SKM-1 treated with dmso at 0.1 percent for 144 hours (cell line): ENCODE measurements around the gene GSG1L.
A peak's percentile ranks its signal among the peaks of the same experiment; 100 is the strongest.

ENCODE experiments used
- DNase-seq: peaks from one replicate; lab custom pipeline; 2025; ENCODE audit not compliant: unreplicated experiment; lab: John Stamatoyannopoulos, UW

The GSG1L gene

DNA sequence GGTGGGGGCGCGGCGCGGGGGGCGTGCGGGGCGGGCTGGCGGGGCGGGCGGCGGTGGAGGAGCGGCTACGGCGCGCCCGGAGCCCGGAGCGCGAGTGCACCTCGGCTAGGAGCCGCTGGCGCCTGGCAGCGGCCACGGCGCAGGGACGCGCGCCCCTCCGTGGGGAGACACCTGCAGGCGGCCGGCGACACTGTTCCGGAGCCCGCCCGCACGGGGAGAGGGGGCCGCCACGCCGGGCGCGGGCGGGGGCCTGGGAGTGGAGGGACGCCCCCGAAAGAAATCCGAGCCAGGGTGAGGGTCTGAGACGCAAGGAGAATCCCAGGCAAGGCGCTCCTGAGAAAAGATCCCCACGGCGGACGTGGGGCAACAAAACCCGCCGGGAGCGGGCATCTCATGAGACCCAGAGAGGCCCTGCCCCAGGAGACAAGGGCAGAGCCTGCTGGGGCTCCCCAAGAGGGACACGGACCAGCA lies at the start of gene GSG1L:
GSG1L (minus strand) TSS at position 124 of the 471 bp plus-strand sequence. CDS start 290 bp downstream, outside the sequence.
- no peak for DNase-seq

GRCh38 chr16:28112908-28113307 lies 49.4 kb upstream of the GSG1L start:
- DNase-seq, result no peak

DNA sequence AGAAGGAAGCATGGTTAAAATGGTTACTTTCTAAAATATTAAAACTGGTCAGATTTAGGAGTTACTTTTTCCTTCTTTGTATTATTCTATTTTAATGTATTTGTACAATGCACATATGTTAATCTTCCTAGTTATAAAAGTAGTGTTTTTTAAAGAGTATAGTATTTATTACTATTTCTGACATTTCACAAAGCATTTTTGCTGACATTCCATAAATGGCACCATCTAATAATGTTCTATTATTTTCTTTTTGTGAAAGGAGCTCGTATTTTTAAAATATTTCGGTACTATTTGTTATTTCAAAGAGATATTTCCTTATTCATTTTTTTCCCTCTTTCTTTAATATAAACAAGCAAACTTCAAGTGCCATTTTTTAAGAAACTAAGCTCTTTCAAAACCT lies 47.5 kb upstream of the GSG1L start:
- no peak for DNase-seq

GRCh38 chr16:28110479-28110878 lies 47.0 kb upstream of the GSG1L start:
- DNase-seq, result peak; percentile 29

DNA sequence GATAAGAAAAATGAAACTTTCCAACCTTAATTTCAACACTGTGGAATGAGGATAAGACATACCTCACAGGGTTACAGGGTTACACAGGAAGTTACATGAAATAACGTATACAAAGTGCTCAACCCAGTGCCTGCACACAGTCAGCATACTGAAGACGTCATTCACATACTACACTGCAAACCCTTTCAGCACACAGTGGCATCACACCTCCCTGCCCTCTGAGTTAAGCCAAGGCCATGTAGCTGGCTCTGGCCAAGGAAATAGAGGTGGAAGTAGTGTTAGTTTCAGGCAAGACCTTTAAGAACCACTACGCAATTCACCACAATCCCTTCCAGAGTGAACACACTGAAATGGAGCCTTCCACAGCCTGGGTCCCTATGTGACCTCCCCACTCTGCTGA lies 46.6 kb upstream of the GSG1L start:
- DNase-seq, result no peak

DNA sequence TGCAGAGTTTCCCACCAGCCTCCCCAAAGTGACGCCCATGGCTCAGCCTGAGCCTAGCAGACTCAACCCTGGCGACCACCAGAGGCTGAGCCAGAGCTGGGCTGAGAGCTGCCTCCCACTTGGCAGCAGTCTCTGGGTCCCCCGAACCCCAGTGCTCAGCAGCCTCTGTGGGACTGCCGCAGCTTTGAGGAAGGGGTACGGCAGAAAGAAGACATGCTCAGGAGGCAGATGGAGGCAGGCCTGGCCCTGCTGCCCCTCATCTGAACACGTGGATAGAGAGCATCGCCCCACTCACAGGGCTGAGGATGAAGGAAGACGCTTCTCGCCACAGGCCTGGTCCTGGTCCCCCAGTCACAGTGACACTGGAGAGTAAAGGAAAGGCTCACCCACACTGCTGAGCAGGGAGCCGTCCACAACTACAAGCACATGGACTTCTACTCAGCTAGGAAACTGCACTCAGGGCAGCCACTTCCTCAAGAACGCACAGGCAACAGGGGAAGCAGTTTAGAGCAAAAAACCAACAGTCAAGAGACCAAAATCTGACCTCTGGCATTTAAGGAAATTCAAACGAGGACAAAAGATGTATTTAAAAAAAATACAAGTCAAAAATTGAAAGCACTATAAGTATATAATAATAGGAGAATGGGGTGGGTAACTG lies 45.2 kb upstream of the GSG1L start:
- DNase-seq, result no peak

DNA sequence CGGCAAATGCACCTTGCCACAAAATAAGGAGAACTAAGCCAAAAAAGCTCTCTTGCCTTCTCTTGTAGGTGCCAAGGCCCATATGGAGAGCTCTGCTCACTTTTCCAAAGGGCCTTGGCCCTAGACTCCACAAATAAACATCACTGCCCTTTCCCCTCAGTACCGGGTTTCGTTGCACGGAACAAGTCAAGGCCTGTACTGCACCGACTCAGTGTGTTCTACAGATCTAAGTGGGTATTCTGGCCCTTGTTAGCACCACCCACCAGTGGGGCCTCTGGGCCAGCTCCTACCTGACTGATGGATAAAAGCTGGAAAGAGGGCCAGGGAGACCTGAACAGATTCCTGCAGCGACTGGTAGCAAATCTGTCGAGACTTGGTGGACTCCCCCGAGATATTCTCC lies 43.7 kb upstream of the GSG1L start:
- DNase-seq, result no peak

- no peak for DNase-seq
These were observed 43.1 kb upstream of the GSG1L start for GRCh38 chr16:28106467-28107215.

GRCh38 chr16:28105954-28106353 lies 42.4 kb upstream of the GSG1L start:
- DNase-seq, result no peak

DNA sequence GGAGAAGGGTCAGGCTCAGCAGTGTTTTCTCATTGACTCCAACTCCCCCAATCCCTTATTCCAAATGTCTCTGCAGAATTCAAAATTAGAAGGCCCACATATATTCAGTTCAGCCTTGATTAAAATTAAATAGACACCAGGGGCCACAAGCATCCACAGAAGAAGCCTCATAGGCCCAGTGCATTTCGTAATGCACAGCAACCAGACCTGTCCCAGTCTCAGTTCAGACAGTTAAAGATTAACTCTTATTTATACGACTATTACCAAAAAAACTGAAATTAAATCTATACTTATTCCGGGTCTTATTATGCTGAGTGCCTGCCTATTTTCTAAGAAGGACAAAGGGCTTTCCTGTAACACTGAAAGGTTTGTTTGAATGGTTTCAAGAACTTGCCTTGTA lies 41.8 kb upstream of the GSG1L start:
- no peak for DNase-seq

GRCh38 chr16:28104404-28104803 lies 40.9 kb upstream of the GSG1L start:
- no peak for DNase-seq

- DNase-seq, result no peak
These were observed 40.1 kb upstream of the GSG1L start for GRCh38 chr16:28103516-28104170.

GRCh38 chr16:28101533-28101890 lies 38.0 kb upstream of the GSG1L start:
- no peak for DNase-seq

DNA sequence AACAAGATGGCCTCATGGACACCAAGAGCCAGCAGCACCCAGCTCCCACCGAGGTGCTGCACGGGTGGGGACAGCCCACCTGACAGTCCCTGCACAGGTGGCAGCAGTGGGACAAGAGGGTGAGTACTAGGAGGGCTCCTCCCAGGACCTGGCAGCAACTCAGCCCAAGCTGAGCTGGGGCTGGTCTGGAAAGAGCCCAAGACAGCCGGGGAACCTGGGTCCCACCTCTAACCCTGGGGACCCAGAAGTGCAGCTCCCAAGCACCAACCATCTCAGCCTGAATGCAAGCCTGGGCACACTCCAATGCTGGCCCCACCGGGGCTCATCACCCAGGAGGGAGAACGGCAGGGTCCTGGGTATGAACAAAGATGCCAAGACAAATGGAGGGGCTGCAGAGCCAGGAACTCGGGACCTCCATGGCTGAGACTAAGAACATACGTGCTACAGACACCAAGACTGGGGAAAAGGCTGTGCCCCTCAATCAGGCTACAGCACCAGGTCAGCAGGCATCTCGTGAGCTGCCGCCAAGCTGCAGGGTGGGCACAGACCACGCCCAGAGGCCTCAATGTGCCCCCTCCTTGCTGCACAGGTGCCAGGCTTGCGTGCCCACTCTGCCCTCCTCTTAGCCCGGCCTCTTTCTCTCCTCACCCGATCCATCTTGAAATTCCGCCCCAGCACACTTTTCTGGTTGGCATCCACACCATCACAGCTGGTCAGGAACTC lies 37.5 kb upstream of the GSG1L start:
- DNase-seq, result no peak

- no peak for DNase-seq
These were observed 35.7 kb upstream of the GSG1L start for GRCh38 chr16:28098959-28099945.

- DNase-seq, result no peak
These were observed 34.9 kb upstream of the GSG1L start for GRCh38 chr16:28098171-28098958.

GRCh38 chr16:28096983-28097899 lies 33.7 kb upstream of the GSG1L start:
- no peak for DNase-seq

- no peak for DNase-seq
These were observed 29.8 kb upstream of the GSG1L start for GRCh38 chr16:28093385-28093725.
